ENCODE measurements around the gene CEBPA. TPM values are rescaled to one million over a fixed set of nuclear protein-coding genes. Genes with fewer than 3 reads are reported as not detected.

The CEBPA gene
- total and polyA plus RNA-seq, 8 donors = 9.9 to 167 (median 18.8) TPM

DNA sequence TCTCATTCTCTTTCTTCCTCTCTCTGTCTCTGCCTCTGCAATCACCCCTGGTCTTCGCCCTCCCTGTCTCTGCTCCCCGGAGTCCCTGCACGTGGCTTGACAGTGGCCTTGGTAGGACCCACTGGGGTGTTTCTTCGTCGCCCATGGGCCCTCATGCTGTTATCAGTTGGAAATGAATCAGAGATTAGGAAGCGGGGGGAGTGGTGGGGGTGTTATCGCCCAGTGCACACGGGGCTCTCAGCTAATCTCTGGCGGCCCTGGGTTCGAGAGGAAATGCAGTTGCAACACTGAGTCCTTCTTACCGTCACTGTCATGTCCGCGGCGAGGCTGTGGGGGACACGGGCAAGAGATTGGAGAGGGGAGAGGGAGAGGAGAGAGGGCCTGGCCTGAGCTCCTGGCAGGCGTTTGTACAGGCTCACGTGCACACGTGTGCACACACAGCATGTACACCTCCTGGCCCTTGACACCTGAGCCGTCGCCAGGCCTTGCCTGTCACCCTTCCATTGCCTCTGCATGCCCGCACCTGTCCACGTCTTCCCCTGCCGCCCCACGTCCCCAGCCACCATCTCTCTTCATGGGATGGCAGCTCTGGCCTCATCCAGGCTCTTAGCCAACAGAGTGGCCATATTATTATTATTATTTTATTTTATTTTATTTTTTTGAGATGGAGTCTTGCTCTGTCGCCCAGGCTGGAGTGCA lies 38.9 kb downstream of the CEBPA start:
- 66 to 76% (median 68%) methylated on average over 25 of the region's 25 CpGs for WGBS, 5 donors
- Histone ChIP-seq H3K4me3 (no peak overlapping the region), H3K4me1 (peaks cover 0 to 12% (median 0%) of the 10 kb centered on the region in 4 donors), H3K27me3 (no peaks in the 10 kb centered on the region), H3K36me3 (no peaks in the 10 kb centered on the region), H3K27ac (no peak overlapping the region), H3K9me3 (peaks cover 0 to 3% (median 0%) of the 10 kb centered on the region in 4 donors)
- TF ChIP-seq, protein P1, sequence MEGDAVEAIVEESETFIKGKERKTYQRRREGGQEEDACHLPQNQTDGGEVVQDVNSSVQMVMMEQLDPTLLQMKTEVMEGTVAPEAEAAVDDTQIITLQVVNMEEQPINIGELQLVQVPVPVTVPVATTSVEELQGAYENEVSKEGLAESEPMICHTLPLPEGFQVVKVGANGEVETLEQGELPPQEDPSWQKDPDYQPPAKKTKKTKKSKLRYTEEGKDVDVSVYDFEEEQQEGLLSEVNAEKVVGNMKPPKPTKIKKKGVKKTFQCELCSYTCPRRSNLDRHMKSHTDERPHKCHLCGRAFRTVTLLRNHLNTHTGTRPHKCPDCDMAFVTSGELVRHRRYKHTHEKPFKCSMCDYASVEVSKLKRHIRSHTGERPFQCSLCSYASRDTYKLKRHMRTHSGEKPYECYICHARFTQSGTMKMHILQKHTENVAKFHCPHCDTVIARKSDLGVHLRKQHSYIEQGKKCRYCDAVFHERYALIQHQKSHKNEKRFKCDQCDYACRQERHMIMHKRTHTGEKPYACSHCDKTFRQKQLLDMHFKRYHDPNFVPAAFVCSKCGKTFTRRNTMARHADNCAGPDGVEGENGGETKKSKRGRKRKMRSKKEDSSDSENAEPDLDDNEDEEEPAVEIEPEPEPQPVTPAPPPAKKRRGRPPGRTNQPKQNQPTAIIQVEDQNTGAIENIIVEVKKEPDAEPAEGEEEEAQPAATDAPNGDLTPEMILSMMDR (IDR thresholded peaks at IDR 0.05) = no peak
- TF ChIP-seq EP300 (IDR thresholded peaks at IDR 0.05) (no peak), POLR2AphosphoS5 (IDR thresholded peaks at IDR 0.05) (no peak)
- DNase-seq = no peak
- intact Hi-C loops (cut with DNase I; ENCODE audit: low total_unique reads) = no loop called here

DNA sequence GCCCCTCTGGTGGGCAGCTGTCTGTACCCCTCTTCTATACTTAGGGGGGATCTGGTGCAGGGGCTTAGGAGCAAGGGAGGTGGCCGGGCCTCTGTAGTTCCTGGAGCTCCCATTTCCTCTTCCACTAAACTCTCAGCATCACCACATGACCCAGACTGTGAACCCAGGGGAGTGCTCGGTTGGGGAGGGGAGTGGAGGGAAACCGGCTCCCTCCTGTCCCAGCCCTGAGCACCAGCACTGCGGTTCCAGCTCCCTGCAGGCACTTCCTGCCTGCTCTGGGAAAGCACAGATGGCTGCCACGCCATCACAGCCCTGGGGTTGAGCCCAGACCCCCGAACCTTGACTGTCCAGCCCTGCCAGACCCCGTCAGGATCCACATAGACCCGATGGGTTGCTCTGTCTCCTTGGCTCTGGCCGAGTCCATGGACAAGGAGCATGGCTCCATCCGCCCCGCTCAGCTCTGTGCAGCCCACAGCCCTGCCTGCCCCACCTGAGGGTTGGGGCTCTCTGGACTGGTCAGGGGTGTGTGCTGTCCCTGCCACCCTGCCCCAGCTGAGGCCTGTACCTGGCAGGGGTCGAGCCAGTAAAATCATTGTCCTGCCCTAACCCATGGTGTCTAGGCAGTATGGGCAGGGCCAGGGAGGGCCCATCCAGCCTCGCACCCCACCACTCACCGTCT lies 40.7 kb downstream of the CEBPA start:
- peak overlapping the region in 1 of 5 donors; percentile 49 for H3K27ac ChIP-seq
- no peak for DNase-seq
- H3K27me3 ChIP-seq = no peaks in the 10 kb centered on the region
- H3K4me1 ChIP-seq = peaks cover 0 to 12% (median 0%) of the 10 kb centered on the region in 4 donors
- no peak overlapping the region for H3K4me3 ChIP-seq
- TF ChIP-seq POLR2AphosphoS5 (IDR thresholded peaks at IDR 0.05) (no peak), POLR2A (IDR thresholded peaks at IDR 0.05) (no peak), EP300 (IDR thresholded peaks at IDR 0.05) (no peak)
- TF ChIP-seq, protein P1 (IDR thresholded peaks at IDR 0.05) = no peak
- H3K36me3 ChIP-seq = no peaks in the 10 kb centered on the region
- intact Hi-C loops (cut with DNase I; ENCODE audit: low total_unique reads) = no loop called here
- peaks cover 0 to 12% (median 7%) of the 10 kb centered on the region in 4 donors for H3K9me3 ChIP-seq
- WGBS, 5 donors = 72 to 83% (median 78%) methylated on average over 3 to 14 of the region's 14 CpGs

DNA sequence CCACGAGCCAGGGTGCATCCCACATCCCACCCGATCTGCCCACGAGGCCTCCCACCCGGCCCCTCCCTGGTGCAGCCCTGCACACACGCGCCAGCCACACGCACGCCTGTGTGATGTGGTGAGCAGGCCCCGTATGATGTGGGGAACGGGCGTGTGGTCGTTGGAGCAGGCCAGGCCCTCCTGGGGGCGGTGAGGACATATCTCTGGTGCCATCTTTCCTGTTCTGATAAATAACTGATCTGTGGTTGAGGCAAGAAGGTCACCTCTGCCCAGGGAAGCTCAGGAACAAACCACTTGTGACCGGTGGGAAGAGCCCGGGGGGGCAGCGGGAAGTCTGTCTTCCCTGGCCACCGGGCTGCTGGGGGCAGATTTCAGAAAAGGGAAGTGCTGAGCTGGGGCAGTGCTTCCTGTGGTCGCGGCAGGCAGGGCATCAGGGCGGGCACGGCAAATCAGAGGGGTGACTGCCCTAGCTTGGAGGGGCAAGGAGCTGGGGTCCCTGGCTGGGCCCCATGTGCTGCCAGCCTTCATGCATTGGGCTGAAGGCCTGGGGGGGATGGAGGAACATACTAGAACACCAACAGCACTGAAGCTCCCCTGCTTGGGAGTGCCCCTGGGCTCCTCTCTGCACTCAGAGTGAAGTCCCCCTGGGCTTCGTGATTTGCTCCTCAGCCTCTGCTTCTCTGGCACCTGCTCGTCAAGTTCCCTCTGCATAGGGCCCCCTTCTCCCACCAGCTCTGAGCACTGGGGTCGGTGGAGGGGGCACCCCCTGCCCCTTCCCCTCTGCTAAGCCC lies 41.5 kb downstream of the CEBPA start:
- Histone ChIP-seq H3K27ac (peak overlapping the region in 1 of 5 donors; percentile 49), H3K9me3 (peaks cover 0 to 12% (median 7%) of the 10 kb centered on the region in 4 donors), H3K36me3 (no peaks in the 10 kb centered on the region), H3K4me1 (peaks cover 0 to 12% (median 0%) of the 10 kb centered on the region in 4 donors), H3K27me3 (no peaks in the 10 kb centered on the region), H3K4me3 (no peak overlapping the region)
- 58 to 67% (median 61%) methylated on average over 19 to 24 of the region's 24 CpGs for WGBS, 5 donors
- TF ChIP-seq, protein P1 (IDR thresholded peaks at IDR 0.05) = no peak
- TF ChIP-seq EP300 (IDR thresholded peaks at IDR 0.05) (no peak), POLR2AphosphoS5 (IDR thresholded peaks at IDR 0.05) (no peak), POLR2A (IDR thresholded peaks at IDR 0.05) (no peak)
- intact Hi-C loops (cut with DNase I; ENCODE audit: low total_unique reads) = no loop called here
- DNase-seq = no peak

DNA sequence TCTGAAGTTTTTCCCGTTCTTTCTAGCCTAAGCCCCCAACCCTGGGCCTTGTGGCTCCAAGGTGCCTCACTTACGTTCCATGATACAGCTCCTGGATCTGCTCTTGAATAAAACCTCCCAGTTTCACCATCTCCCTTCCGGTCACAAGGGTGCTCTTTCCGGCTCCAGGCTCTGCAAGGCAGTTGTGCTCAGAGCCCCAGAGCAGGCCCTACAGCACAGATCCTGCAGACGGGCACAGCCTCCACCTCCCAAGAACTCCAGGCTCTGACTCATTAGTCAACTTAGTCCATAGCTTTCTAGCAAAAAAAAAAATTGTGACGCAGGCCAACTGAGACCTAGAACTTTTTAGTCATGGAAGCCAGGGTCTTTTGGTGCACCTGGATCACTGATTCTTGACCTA lies 42.8 kb downstream of the CEBPA start:
- H3K27ac ChIP-seq = no peak overlapping the region
- H3K27me3 ChIP-seq = peaks cover 0 to 3% (median 0%) of the 10 kb centered on the region in 3 donors
- TF ChIP-seq POLR2A (IDR thresholded peaks at IDR 0.05) (no peak), EP300 (IDR thresholded peaks at IDR 0.05) (no peak), POLR2AphosphoS5 (IDR thresholded peaks at IDR 0.05) (no peak)
- TF ChIP-seq, protein P1 (IDR thresholded peaks at IDR 0.05) = no peak
- DNase-seq = no peak
- peaks cover 0 to 12% (median 0%) of the 10 kb centered on the region in 4 donors for H3K4me1 ChIP-seq
- H3K9me3 ChIP-seq = peaks cover 0 to 12% (median 7%) of the 10 kb centered on the region in 4 donors
- no peaks in the 10 kb centered on the region for H3K36me3 ChIP-seq
- WGBS, 5 donors = 71 to 86% (median 80%) methylated on average over 6 of the region's 6 CpGs
- H3K4me3 ChIP-seq = no peak overlapping the region
- intact Hi-C loops (cut with DNase I; ENCODE audit: low total_unique reads) = no loop called here

Data from stomach (tissue), 9 donors.